Hepatocyte (in vitro differentiated cells): ENCODE measurements around the gene VMAC.

Experiments used
- CTCF ChIP-seq: fragments of 200-600 bp; sonication (generic); IDR thresholded peaks from 2 replicates; pipeline ENCODE4 v1.5.1; 2016; ENCODE audit warnings: antibody characterized with exemption, mild to moderate bottlenecking; ENCODE audit not compliant: poor library complexity
- EZH2 ChIP-seq: fragments of 200-600 bp; sonication (generic); IDR thresholded peaks from 2 replicates; pipeline ENCODE4 v1.6.1; 2016; ENCODE audit warnings: antibody characterized with exemption, mild to moderate bottlenecking, borderline replicate concordance
- EZH2phosphoT487 ChIP-seq: fragments of 200-600 bp; sonication (generic); IDR thresholded peaks from one replicate; pipeline ENCODE4 v1.6.1; 2018; ENCODE audit warnings: antibody characterized with exemption, mild to moderate bottlenecking, low read depth, moderate library complexity; ENCODE audit not compliant: unreplicated experiment, severe bottlenecking

GRCh38 chr19:5892772-5893275, 11.8 kb upstream of the VMAC start:
- no peak for TF ChIP-seq CTCF
- no peak for TF ChIP-seq EZH2
- no peak for TF ChIP-seq EZH2phosphoT487
